ENCODE measurements around the gene RIMBP3C.
"Not testable (repeated sequence)": the region's sequence is repeated elsewhere in the genome, so short reads cannot be mapped to it uniquely, and the experiment has no call there.

DNA sequence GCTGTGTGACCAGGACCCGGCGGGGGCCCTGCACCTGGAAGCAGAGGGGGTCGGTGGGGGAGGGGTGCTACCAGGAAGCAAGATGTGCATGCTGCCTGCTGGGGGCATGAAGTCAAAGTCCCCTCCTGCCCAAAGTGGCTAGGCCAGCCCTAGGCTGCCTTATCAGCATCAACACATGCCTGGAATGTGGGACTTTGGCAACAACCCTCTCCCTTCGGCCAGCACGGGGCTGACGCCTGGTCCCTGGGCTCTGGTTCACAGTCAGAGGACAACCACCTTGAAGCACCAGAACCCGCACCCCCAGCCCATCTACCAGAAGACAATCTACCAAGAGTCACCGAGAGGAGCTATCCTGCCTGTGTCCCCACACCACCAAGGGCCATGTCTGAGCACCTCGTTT, 40.9 kb downstream of the RIMBP3C start:
- TF ChIP-seq EZH2 (IDR thresholded peaks at IDR 0.05; ENCODE audit: low read length, missing control alignments), result not testable (repeated sequence)
- TF ChIP-seq, protein P1, sequence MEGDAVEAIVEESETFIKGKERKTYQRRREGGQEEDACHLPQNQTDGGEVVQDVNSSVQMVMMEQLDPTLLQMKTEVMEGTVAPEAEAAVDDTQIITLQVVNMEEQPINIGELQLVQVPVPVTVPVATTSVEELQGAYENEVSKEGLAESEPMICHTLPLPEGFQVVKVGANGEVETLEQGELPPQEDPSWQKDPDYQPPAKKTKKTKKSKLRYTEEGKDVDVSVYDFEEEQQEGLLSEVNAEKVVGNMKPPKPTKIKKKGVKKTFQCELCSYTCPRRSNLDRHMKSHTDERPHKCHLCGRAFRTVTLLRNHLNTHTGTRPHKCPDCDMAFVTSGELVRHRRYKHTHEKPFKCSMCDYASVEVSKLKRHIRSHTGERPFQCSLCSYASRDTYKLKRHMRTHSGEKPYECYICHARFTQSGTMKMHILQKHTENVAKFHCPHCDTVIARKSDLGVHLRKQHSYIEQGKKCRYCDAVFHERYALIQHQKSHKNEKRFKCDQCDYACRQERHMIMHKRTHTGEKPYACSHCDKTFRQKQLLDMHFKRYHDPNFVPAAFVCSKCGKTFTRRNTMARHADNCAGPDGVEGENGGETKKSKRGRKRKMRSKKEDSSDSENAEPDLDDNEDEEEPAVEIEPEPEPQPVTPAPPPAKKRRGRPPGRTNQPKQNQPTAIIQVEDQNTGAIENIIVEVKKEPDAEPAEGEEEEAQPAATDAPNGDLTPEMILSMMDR (conservative IDR thresholded peaks at IDR 0.05 in 1 of 2, IDR thresholded peaks at IDR 0.05 in 1 of 2; ENCODE audit: low read depth in 1 of 2, low read length in 2 of 2), result not testable (repeated sequence)

All from fibroblast of lung (primary cell).